Stimulated activated CD8-positive, alpha-beta memory T cell treated with anti-CD3 and anti-CD28 coated beads, Interleukin-4, amount 100 ng/mL, for 48 hours (primary cell): Measurements from ENCODE around the gene SERPINB6.
A peak's percentile ranks its signal among the peaks of the same experiment; 100 is the strongest.

Experiments
- DNase-seq: peaks from one replicate; pipeline ENCODE4 v3.0.0-alpha.2; 2020

SERPINB6 gene

DNA sequence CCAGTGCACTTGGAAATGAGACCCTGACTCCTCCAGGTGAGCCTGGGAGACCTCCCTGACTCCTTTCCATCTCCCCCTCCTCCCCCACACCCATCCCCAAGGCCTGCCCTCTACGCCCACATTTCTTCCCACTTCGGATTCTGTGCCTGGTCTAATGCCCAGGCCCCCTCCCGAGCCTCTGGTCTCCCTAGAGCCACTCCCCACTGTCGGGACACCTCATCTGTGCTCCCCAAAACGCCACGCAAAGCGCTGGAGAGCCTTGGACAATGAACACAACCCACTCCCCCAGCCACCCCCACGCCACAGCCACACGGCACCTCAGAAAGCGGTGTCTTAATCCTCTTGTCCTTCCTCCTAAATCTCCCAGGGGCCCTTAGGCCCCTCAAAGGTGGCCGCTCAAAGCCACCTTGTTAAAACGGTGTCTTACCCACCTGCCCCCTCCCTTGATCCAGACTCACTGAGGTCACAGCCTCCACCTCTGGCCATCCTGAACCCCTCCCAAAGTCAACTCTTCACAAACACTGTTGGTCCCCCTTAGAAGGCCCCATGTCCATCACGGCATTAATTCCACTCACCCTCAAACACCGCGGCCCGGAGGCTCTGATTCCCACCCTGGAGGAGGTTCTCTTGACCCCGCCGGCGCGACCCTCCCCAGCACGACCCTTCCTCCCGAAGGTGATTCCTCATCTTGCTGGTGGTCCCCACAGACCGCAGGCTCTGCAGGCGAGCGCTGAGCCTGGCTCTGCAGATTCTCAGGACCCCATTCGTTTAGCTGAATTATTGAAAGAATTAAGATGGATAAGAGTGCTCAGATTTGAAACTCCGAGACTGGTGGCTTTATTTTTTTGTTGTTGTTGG, 69.5 kb downstream of the SERPINB6 start:
- DNase-seq = peak; percentile 29

DNA sequence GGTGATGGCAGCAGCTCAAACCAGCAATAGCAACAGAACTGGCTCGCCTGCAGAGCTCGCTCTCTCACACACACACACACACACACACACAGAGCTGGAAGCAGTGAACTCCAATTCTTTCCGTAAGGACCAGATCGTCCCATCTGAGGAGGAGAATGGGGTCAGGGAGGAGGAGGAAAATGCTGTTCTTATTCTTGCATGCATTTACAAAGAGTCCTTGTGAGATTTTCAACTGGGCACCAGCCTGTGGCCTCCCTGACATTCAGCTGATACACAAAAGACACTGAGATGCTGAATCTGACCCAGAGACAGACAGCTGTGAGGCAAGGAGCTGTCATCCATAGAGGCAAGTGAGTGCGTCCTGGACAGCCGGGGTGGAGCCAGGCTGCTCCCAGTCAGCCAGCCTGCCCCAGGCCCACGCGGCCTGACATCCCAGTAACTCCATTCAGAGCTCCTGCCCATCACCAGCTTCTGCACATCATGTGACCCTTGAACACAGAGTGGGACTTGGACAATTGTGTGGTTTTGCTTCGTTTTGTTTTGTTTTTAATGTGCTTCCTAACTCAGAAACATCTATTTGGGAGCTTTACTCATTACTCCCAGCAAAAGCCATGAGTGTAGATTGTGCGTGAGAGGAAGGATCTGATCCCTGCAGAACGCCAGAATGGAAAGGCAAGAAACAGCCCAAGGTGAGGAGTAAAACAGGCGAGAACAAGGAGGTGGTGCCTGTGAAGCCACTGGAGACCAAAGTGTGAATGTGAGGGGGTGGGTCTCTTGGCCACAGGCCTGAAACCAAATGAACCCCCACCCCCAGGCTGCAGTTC, 70.3 kb downstream of the SERPINB6 start:
- DNase-seq = peak; percentile 33

DNA sequence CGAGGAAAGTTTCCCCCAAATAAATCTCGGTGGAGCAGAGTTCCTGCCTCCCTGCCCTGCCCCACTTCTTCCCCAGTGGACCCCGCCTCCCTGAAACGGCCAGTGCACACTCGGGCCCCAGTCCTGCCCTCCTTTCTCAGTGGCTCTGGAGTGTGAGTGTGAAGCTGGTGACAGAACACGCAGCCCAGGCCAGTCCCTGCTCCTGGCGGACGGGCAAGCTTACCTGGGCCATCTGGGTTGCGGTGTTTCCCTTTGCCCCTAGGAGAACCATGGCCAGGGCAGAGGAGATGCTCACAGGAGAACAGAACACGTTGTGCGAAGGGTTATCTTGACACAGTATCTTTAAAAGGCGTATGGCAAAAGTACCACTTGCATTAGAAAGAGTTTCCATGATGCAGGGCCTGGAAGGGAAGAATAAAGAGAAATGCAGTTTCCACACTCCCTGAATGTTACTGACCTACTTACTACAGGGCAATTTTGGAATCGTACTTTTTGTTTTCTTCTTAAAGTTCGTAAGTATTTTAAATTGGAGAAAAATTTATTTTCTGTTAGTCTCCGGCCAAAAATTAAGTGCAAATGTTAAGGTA, 71.1 kb downstream of the SERPINB6 start:
- DNase-seq = peak; percentile 31

DNA sequence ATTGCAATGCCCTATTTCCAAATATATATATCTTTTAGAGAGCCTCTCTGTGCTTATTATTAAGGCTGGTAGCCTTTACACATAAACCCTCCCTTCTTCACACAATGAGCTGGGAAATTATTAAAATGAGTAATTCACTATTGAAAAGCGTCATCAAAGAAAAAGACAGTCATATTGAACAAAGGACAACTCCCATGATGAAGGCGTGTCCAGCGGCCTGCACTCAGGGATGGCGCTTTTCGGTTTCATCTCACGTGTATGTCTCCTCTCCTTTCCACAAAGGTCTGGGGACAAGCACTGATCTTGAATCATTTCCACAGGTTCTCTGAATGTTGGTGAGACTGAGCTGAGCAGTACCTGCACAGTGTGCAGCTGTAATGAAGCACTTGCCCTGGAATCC, 71.8 kb downstream of the SERPINB6 start:
- DNase-seq = peak; percentile 61
